Chondrocyte (in vitro differentiated cells): ENCODE results near the gene SLC4A1AP. TPM values are rescaled to one million over a fixed set of nuclear protein-coding genes. Genes with fewer than 3 reads are reported as not detected.

Experiments used
- DNase-seq: peaks from one replicate; pipeline ENCODE4 v3.0.0; 2021; ENCODE audit warnings: mixed read lengths, low spot score
- H3K27ac Mint-ChIP-seq: one replicate; pipeline ENCODE4 v1.8.0; 2021; ENCODE audit warnings: mild to moderate bottlenecking, moderate library complexity, mixed read lengths; ENCODE audit not compliant: unreplicated experiment
- H3K27me3 Mint-ChIP-seq: 2 replicates; pipeline ENCODE4 v1.8.0; 2021; ENCODE audit warnings: low read depth, mixed read lengths
- H3K36me3 Mint-ChIP-seq: 2 replicates; pipeline ENCODE4 v1.8.0; 2021; ENCODE audit warnings: low read depth, mixed read lengths
- H3K4me1 Mint-ChIP-seq: 2 replicates; pipeline ENCODE4 v1.8.0; 2021; ENCODE audit warnings: low read depth, mild to moderate bottlenecking, mixed read lengths
- H3K4me3 Mint-ChIP-seq: one replicate; pipeline ENCODE4 v1.8.0; 2021; ENCODE audit warnings: mild to moderate bottlenecking, moderate library complexity, mixed read lengths; ENCODE audit not compliant: unreplicated experiment
- H3K9me3 Mint-ChIP-seq: 2 replicates; pipeline ENCODE4 v1.8.0; 2021; ENCODE audit warnings: low read depth, mixed read lengths
- CTCF ChIP-seq: fragments of 200-600 bp; sonication (generic); IDR thresholded peaks from 2 replicates; pipeline ENCODE4 v1.5.0; 2021; ENCODE audit warnings: antibody characterized with exemption, mild to moderate bottlenecking, moderate library complexity
- total RNA-seq: library from RNA; stranded (reverse); gene quantifications from 3 replicates; pipeline ENCODE4 v1.2.1, GENCODE V29; 2021

Gene SLC4A1AP
- total RNA-seq, 1 donor from 2014 or later = 18.8 TPM

GRCh38 chr2:27689424-27689823 is 25.7 kb downstream of the SLC4A1AP start:
- no peak for DNase-seq
- no peak for TF ChIP-seq CTCF
- Mint-ChIP-seq H3K4me3 (no peak overlapping the region), H3K36me3 (peaks cover 26% of the 10 kb centered on the region), H3K27ac (no peak overlapping the region), H3K4me1 (no peaks in the 10 kb centered on the region), H3K27me3 (no peaks in the 10 kb centered on the region), H3K9me3 (no peaks in the 10 kb centered on the region)

GRCh38 chr2:27690052-27690451 is 26.4 kb downstream of the SLC4A1AP start:
- H3K36me3 Mint-ChIP-seq = peaks cover 22% of the 10 kb centered on the region
- no peaks in the 10 kb centered on the region for H3K4me1 Mint-ChIP-seq
- no peak for DNase-seq
- no peak for TF ChIP-seq CTCF
- no peak overlapping the region for H3K4me3 Mint-ChIP-seq
- H3K27me3 Mint-ChIP-seq = no peaks in the 10 kb centered on the region
- no peaks in the 10 kb centered on the region for H3K9me3 Mint-ChIP-seq
- no peak overlapping the region for H3K27ac Mint-ChIP-seq

GRCh38 chr2:27697660-27698059 is 34.0 kb downstream of the SLC4A1AP start:
- Mint-ChIP-seq H3K36me3 (peaks cover 19% of the 10 kb centered on the region), H3K9me3 (no peaks in the 10 kb centered on the region), H3K27me3 (no peaks in the 10 kb centered on the region), H3K4me3 (no peak overlapping the region), H3K27ac (no peak overlapping the region), H3K4me1 (peaks cover 19% of the 10 kb centered on the region)
- no peak for TF ChIP-seq CTCF
- no peak for DNase-seq

- Mint-ChIP-seq H3K27me3 (no peaks in the 10 kb centered on the region), H3K36me3 (peaks cover 4% of the 10 kb centered on the region), H3K9me3 (no peaks in the 10 kb centered on the region), H3K27ac (peak overlapping the region; percentile 70), H3K4me3 (no peak overlapping the region), H3K4me1 (peaks cover 59% of the 10 kb centered on the region)
- no peak for TF ChIP-seq CTCF
- DNase-seq = no peak
Observed at GRCh38 chr2:27701676-27702075, 38.0 kb downstream of the SLC4A1AP start.

- H3K36me3 Mint-ChIP-seq = peaks cover 4% of the 10 kb centered on the region
- no peaks in the 10 kb centered on the region for H3K27me3 Mint-ChIP-seq
- no peak for TF ChIP-seq CTCF
- H3K4me1 Mint-ChIP-seq = peaks cover 65% of the 10 kb centered on the region
- no peak overlapping the region for H3K4me3 Mint-ChIP-seq
- H3K27ac Mint-ChIP-seq = peak overlapping the region; percentile 70
- no peak for DNase-seq
- H3K9me3 Mint-ChIP-seq = no peaks in the 10 kb centered on the region
Observed at GRCh38 chr2:27702302-27702701, 38.6 kb downstream of the SLC4A1AP start.
